Limb (tissue), 2 donors: ENCODE results near the gene CDK2.

ENCODE experiments used
- DNase-seq, 2 donors: peaks; one replicate each; pipeline ENCODE4 v3.0.0-alpha.2; 2016; ENCODE audit errors: extremely low spot score in 2 of 2

The CDK2 gene

DNA sequence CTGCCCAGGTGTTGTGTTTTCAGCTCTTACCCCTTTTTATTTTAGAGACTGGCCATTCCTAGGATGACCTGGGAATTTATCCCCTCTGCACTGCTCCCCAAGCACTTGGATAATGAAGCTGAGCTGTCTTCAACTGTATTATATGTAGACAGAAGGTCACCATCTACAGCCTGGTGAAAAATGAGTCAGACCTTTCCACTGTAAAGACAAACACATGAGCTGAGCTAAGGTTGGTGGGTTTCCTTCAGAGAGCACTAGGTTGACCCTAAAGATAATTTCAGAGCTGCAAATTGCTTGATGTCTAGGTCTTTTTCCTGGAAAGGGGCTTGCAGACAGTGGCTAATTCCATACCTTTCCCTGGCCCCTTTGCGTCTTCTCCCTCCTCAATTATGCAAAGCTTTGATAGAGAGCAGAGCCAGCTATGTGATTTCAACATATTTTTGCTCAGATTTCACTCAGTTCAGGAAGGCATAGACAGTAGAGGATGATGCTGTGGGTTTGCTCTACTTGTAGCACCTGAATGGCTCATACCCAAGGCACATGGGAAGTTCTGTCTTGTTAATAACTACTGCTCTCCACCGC, 45.0 kb downstream of the CDK2 start:
- no peak for DNase-seq

GRCh38 chr12:56013482-56013881, 46.9 kb downstream of the CDK2 start:
- no peak for DNase-seq

DNA sequence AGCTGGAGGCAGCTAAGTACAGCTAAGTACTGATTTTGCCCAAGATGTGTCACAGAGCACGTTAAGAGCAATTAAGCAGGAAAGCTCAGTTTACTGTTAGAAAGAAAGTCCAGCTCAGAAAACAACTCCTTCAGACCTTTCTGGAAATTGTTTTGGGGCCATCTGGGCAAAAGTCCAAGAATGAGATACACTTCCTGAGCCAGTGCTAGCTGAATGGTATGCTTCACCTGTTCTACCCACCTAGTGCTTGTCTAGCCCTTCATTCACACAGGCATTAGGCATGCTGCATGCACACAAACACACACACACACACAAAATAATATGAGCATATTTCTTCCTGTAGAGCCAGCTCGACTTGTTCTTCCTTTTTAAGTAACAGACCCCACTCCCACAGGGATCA, 47.6 kb downstream of the CDK2 start:
- DNase-seq = no peak

GRCh38 chr12:56017181-56017580, 50.6 kb downstream of the CDK2 start:
- DNase-seq = no peak

DNA sequence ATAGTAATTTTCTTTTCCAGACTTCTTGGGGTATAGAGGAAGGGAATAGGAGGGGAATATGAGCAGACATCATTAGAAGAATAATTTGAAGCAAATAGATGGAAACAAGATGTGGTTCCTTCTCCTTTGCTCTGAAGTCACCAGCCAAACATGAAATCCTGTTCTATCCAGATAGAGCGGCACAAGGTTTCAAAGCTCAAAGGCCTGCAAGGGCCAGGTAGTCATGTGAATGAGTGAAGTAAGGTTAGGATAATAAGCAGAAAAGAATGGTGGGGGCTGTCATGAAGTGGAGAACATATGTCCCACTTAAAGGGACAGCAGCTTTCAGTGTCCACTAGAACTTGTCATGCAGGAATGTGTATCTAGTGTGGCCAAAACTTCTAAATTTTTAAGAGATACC, 51.7 kb downstream of the CDK2 start:
- no peak for DNase-seq

- DNase-seq = peak in 1 of 2 donors; percentile 81
Measured at GRCh38 chr12:56020423-56021184, 54.0 kb downstream of the CDK2 start, which contains the start of gene IKZF4. TSS of gene IKZF4 (plus strand) at chr12:56021043. CDS start at chr12:56021494, 451 bp downstream.

- DNase-seq = no peak
Measured at GRCh38 chr12:56021889-56022497, 55.4 kb downstream of the CDK2 start.
